Astrocyte of the spinal cord (primary cell): ENCODE results near the gene GIGYF1.

Source experiments
- DNase-seq: peaks from one replicate; pipeline ENCODE4 v3.0.0; 2011; ENCODE audit warnings: low read depth, low spot score
- H3K4me3 ChIP-seq: 2 replicates; pipeline ENCODE4 v1.5.1; 2011; ENCODE audit warnings: low read depth, mild to moderate bottlenecking, low read length, moderate library complexity
- CTCF ChIP-seq: IDR thresholded peaks from 2 replicates; pipeline ENCODE4 v1.5.1; 2012; ENCODE audit warnings: low read depth, mild to moderate bottlenecking, low read length, inconsistent platforms
- in situ Hi-C: cut with HindIII; loops from 2 replicates; pipeline ENCODE4 v1.10.0; 2017; ENCODE audit warnings: low sequenced_read_pairs

Gene GIGYF1

GRCh38 chr7:100675581-100676350, 18.3 kb downstream of the GIGYF1 start:
- no peak for TF ChIP-seq CTCF
- peak overlapping the region; percentile 97 for H3K4me3 ChIP-seq
- in situ Hi-C loops, result no loop called here

GRCh38 chr7:100675105-100675451, 19.0 kb downstream of the GIGYF1 start:
- peak overlapping the region; percentile 97 for H3K4me3 ChIP-seq
- DNase-seq, result no peak
- in situ Hi-C loops, result no loop called here
- TF ChIP-seq CTCF, result no peak

More at GRCh38 chr7:100675581-100676350, 18.3 kb downstream of the GIGYF1 start:
- peak; percentile 53 for DNase-seq

GRCh38 chr7:100674411-100675104, 19.5 kb downstream of the GIGYF1 start:
- peak; percentile 25 for DNase-seq
- peak overlapping the region; percentile 97 for H3K4me3 ChIP-seq
- in situ Hi-C loops, result no loop called here
- TF ChIP-seq CTCF, result no peak

- DNase-seq, result no peak
- in situ Hi-C loops, result no loop called here
- H3K4me3 ChIP-seq, result peak overlapping the region; percentile 97
- TF ChIP-seq CTCF, result no peak
These were observed 20.1 kb downstream of the GIGYF1 start for GRCh38 chr7:100673942-100674410.

GRCh38 chr7:100673302-100673941, 20.6 kb downstream of the GIGYF1 start, which contains the start of gene GNB2:
TSS of gene GNB2 (plus strand) at chr7:100673740. CDS start at chr7:100676266, 2,526 bp downstream.
- in situ Hi-C loops, result no loop called here
- peak; percentile 99 for DNase-seq
- no peak for TF ChIP-seq CTCF
- H3K4me3 ChIP-seq, result peak within 1 kb of the TSS; percentile 97

- in situ Hi-C loops, result no loop called here
- TF ChIP-seq CTCF, result no peak
- DNase-seq, result no peak
- no peak overlapping the region for H3K4me3 ChIP-seq
These were observed 22.4 kb downstream of the GIGYF1 start for GRCh38 chr7:100671353-100672327.
